ENCODE measurements around the gene TTC27.
"Not testable (repeated sequence)": the region's sequence is repeated elsewhere in the genome, so short reads cannot be mapped to it uniquely, and the experiment has no call there.

Gene TTC27

DNA sequence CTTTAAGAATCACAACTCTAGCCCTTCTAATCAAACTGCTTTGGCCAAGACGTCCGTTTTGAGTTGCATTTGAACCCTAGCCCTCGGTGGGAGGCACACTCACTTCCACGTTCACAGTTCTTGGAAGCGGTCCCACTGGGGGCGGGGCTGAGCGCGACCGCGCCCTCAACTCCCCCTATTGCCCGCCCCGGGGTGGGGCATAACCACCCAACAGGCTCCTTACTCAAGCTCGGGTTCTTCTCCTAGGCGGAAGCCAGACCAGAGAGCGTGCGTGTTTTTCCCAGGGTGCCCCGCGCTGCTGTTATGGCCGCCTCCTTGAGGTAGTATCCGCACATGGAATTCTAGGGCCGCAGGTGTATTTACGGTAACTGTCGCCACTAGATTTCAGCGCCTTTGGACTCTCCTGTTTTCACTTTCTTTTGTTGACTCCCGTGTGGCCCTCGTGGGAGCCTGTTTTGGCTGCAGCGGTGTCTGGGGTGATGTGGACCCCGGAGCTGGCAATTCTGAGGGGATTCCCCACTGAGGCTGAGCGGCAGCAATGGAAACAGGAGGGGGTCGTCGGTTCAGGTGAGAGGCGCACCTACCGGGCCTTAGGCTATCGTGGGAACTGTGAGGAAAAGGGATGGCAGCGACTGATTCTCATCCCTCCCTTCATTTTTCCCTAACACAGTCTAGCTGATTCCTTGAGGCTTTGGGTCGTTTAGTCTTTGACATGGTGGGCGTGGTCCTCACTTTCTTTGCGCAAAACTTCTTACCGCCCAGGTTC is at the start of gene TTC27:
TTC27 (plus strand) TSS at position 237 of the 766 bp plus-strand sequence; CDS start at position 480, 243 bp downstream.
- peak; percentile 94 for DNase-seq (ENCODE audit: low read depth)

DNA sequence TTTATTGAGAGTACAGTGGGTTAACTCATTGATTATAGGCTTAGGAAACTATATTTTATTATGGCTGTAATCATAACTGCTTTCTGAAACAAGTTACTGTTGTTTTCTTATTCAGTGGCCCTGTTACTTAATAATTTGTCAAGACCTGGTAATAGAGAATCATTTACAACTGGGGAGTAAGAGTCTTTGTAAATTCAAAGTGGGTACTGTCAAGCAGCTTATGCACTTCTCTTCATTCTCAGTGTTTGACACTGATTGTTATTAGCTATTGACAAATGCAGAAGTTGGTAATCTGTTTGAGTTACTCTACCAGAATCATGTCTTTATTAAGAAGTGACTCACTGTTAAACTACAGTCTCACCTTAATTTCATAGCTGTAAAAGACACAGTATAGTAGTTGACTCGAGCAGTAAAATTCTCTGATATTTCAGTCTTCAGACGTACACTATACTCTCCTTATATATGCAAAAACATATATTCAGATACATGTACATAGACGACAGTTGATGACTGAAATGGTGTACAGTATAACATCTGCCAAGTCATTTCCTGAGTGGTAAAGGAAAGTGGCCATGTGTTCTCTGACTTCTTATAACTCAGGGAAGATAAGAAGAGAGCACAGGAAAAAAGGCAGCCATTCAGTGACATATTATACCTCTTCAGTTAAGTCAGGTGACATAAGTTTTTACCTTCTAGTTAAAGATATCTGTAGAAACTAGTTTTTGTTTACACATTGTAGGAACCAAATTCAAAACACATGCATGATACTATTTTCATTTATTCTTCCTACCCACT is 36.0 kb upstream of the TTC27 start:
- no peak for DNase-seq (ENCODE audit: low read depth)

DNA sequence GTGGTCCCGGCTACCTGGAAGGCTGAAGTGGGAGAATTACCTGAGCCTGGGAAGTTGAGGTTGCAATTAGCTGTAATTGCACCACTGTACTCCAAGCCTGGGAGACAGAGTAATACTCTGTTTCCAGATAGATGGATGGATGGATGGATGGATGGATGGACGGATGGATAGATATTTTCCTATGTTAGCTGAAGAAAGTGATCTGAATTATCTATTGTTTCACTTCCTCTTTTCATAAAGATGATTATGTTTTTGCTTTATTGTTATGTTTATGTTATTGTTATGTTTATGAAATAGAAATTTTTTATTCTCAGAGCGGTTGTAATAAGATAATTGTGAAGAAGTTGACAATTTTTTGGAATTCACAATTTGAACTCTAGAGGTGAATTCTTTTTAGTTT is 33.3 kb upstream of the TTC27 start:
- no peak for DNase-seq (ENCODE audit: low read depth)

DNA sequence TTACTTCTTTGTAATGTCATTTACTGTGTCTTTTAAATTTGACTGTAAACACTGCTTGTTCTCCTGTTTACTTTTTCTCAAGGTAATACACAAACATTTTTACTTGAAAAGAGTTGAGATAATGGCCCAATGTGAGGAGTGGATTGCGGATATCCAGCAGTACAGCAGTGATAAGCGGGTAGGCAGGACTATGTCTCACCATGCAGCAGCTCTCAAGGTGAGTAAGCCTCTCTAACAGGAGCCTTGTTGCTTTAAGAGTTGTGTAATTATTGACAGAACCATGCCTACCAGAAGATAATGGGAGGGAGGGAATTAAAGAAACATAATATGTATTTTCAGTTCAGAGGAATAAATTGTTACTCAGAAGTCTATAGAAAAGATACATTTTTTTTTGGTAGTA is 16.5 kb upstream of the TTC27 start:
- no peak for DNase-seq (ENCODE audit: low read depth)

DNA sequence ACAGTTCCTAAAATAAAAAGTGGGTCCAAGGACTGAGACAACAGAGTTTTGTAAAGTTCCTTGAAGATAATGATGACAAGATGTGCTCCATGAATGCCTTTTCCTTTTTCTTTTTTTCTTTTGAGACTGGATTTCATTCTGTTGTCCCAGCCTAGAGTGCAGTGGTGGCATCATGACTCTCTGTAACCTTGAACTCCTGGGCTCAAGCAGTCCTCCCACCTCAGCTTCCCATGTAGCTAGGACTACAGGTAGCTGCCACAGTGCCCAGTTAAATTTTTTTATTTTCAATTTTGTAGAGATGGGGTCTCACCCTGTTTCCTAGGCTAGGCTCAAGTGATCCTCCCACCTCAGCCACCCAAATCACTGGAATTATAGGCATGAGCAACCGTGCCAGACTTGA is 16.1 kb upstream of the TTC27 start:
- DNase-seq (ENCODE audit: low read depth): no peak

DNA sequence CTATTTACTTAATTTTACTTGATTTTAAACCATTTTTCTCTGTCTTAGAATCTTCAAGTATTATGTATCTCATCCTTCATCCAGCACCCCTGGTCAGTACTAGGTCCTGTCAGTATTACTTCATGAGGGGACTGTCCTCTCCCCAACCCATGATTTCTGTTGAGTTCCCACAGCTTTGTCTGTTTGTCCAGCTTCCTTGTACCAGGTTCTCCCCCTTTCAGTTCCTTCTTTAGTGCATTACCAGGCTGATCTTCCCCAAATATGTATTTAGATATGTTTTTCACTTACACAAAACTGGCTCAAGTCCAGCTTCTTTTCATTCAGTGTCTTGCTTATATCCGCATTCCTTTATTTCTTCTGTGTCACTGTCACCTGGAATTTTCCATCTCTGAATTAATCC is 13.8 kb upstream of the TTC27 start:
- DNase-seq (ENCODE audit: low read depth): no peak

DNA sequence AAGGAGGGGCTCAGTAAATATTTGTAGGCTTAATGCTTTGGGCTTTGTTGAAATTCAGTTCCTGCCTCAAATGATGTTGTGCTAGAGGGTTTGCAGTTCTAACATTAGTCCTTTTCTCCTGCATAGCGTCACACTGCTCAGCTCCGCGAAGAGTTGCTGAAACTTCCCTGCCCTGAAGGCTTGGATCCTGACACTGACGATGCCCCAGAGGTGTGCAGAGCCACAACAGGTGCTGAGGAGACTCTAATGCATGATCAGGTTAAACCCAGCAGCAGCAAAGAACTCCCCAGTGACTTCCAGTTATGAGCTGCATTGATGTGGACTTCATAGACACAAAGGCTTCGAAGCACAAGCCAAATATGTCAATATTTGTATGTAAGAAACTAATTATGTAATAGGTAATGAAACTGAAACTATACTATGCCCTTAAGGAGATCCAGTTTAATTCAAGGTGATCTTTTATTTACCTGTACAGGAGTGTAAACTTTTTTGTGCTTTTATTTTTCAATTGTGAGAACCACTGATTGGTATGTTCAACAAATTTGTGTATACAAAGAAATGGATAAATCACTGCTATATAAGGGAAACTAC is 10.2 kb upstream of the TTC27 start:
- no peak for DNase-seq (ENCODE audit: low read depth)

DNA sequence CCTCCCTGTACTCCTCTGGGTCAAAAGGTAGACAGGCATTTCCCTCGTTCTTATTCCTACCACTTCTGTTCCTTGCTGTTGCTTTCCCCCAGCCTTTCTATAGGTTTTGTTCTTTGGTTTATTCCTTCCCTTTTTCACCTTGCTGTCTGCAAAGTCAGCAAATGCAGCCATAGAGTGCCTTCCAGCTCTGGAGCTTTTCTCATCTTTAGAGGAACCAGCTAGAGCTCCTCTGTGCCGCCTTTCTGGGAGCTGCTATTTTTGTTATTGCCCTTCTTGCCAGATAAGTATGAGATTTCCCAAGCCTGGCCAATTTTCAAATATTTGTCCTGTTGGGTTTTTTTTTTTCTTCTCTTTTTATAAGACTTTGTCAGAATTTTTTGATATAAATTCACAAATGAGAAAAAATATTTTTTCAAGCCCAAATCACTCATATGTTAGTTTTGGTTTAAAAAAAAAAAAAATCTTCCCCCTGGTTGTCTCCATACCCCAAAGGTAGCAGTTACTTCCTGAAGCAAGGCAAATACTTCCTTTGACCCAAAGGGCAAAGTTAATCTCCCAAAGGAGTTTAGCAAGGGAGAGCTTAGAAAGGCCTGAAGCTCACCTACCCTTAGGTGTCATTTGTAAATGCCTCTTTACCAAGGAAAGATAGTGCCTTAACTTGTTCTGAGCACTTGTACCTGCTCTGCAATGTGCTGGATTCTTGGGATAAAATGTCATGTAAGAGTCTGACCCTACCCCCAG is 5.1 kb upstream of the TTC27 start:
- no peak for DNase-seq (ENCODE audit: low read depth)

DNA sequence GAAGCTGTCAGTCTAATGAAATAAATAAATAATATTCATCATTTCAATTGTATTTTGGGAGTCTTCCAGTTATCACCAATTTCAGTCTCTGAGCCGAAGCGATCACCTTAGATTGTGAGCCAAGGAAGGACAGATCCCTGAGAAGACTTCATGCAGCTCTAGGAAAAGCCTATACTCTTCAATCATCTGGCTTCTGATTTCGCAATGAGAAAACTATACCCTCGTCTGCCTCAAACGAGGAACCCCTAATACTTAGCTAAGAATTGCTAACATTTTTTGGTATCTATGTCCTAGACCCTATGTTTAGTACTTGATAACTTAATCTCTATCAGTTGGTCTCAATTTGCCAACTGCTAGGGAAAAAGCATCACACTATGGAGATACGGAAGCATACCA is 4.5 kb upstream of the TTC27 start:
- no peak for DNase-seq (ENCODE audit: low read depth)

DNA sequence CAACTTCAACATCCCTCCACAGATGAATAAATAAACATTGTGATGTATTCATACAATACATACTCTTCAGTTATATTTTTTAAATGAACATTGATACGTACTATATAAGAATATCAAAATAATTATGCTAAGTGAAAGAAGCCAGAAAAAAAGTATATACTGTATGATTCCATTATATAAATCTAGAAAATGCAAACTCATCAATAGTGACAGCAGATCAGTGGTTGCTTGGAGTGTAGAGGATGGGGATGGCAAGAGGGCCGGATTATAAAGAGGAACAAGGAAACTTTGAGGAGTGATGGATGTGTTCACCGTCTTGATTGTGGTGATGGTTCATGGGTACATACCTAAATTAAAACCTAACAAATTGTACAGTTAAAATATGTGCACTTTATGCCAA is 3.0 kb upstream of the TTC27 start:
- no peak for DNase-seq (ENCODE audit: low read depth)

DNA sequence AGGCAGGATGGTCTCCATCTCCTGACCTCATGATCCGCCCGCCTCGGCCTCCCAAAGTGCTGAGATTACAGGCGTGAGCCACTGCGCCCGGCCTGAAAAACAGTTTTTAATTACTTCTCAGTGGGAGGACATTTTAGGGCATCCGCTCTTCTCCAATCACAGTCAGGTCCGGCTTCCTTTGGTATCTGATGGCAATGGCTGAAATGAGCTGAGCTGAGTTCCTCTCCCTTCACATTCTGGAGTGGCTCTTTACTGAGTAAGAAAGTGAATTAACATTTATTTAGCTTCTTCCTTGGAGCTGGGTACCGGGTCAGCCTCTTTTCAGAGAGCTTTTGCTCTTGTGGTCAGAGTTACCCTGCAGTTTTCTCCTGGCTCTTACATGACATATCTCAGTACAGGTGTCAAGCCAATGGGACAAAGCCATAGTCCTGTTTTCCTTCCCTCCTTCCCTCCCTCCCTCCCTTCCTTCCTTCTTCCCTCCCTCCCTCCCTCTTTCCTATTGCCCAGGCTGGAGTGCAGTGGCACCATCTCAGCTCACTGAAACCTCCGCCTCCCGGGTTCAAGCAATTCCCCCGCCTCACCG is 1.1 kb upstream of the TTC27 start:
- DNase-seq (ENCODE audit: low read depth): no peak

DNA sequence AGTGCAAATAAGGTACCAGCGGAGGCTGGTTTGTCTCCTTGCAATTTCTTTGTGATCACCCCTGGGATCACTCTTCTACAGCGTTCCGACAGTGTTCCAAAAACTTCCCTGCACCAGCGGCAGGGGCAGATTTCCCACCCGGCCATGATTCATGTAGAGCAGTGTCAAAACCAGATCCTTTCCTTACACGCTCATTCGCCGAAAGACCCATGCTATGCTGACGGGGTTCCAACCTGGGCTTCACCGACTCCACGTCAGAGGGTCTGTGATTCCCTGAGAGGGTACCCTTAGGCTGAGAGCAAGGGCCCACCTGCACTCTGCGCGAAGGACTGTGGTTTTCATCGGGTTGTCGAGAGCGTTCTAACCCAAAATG is 423 bp upstream of the TTC27 start:
- no peak for DNase-seq (ENCODE audit: low read depth)

DNA sequence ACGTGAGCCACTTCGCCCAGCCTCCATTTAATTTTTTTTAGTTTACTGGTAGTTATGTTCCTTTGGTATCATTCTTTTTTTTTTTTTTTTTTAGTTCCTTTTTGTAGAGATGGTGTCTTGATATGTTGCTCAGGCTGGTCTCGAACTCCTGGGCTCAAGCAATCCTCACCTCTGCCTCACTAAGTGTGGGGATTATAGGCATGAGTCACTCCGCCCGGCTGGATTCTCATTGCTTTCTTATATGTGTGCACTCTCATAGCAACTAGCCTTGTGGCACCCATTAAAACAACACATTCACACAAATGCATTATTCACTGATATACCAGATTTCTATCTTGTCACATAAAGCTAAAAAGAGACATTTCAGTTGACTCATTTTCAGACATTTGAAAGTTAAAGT is 4.2 kb downstream of the TTC27 start:
- DNase-seq (ENCODE audit: low read depth): peak; percentile 35

DNA sequence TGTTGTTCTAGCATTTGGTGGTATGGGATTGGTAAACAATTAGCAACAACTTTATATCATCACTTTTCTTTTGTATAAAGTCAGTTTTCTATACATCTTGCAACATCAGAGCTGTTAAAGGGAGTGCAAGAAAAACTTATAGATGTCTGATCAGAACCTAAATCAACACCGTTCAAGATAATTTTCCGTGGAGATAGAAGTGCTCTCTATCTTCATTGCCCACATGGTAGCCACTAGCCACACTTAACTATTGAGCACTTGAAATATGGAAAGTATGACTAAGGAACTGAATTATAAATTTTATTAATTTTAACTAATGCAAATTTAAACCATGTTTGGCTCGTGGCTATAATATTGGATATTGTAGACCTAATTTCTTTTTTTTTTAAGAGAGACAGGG is 5.2 kb downstream of the TTC27 start:
- no peak for DNase-seq (ENCODE audit: low read depth)

DNA sequence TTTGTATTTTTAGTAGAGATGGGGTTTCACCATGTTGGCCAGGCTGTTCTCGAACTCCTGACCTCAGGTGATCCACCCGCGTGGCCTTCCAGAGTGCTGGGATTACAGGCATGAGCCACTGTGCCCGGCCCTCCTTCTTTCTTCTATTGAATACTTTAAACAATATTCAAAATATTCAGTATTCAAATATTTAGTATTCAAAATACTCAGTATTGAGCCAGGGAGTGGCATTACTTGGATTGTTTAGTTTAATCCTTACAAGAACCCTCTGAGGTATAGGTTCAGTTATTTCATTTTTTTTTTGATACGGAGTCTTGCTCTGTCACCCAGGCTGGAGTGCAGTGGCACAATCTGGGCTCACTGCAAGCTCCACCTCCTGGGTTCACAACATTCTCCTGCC is 10.7 kb downstream of the TTC27 start:
- not testable (repeated sequence) for DNase-seq (ENCODE audit: low read depth)

DNA sequence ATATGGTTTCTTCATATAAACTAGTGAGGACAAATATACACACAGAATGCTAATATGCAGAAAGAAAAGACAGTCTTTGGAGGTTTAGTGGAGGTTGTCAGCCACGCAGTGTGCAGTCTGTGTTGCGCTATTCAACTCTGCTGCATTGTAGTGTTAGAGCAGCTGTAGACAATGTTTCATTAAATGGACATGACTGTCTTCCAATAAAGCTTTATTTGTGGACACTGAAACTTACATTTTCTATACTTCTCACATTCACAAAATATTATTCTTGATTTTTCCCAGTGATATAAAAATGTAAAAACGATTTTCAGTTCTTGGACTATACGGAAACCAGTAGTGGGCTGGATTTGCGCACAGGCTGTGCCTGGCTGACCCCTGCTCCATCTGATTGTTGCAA is 13.3 kb downstream of the TTC27 start:
- DNase-seq (ENCODE audit: low read depth): no peak

DNA sequence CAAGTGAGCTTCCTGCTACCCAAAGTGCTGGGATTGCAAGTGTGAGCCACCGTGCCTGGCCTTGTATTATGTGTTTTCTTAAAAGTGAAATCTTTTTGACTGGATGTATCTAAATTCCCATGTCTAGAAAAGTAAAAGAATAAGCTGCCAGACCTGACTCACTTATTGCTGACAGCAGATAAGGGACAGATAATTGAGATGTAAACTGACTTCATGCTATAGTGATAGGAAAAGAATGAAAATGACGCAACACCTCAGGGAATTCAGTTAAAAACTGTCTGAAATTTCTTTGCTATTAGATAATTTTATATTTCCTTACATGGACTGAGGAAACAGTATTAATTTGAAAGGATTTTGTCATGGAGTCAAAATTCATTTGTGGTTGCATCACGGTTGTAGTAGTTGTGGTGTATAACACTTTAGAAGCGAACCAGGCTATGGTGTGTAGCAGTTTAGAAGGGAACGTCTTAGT is 19.4 kb downstream of the TTC27 start:
- no peak for DNase-seq (ENCODE audit: low read depth)

DNA sequence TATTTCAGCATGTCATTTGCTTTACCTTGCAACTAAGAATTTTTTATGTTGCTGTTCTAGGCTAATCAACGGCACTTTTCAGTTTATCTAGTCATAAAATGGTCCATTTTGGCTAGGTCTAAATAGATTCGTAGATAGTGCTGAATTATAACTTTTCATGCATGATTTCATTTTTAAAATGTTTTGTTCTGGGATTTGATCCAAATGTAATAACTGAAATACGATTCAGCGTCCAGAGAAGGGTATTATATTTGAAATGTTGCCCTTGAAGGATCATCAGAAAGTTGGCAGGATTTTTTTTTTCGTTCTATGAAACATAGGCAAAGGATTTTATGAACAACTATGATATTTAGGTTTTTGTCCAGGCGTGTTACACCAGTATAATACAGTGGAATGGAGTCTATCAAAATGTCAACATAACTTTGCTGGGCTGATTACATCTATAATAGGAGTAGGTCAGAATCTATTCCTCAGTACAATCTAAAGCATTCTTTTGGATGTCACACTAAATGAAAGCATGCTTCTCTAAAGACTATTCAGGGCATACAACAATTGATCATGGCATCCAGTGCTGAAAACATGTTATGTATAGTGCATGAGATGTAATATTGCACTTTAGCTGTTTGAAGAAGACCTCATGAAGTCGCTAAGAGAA is 24.8 kb downstream of the TTC27 start:
- DNase-seq (ENCODE audit: low read depth): no peak

DNA sequence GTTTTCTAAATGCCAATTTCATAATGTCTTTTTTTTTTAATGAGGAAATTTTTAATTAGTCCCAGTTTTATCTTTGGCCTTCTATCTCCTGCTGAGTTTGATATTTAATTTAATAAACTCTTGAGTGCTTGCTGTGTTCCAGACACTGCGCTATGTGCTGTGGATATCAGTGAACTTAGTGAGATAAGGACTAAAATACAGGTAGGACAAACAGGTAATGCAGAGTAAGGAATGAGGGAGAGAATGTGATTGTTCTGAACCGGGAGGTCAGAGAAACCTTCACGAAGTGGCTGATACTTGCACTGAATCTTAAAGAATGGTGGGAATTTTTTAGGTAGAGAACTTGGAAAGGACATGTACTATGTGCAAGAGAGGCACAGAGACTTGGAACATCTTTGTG is 28.2 kb downstream of the TTC27 start:
- no peak for DNase-seq (ENCODE audit: low read depth)

DNA sequence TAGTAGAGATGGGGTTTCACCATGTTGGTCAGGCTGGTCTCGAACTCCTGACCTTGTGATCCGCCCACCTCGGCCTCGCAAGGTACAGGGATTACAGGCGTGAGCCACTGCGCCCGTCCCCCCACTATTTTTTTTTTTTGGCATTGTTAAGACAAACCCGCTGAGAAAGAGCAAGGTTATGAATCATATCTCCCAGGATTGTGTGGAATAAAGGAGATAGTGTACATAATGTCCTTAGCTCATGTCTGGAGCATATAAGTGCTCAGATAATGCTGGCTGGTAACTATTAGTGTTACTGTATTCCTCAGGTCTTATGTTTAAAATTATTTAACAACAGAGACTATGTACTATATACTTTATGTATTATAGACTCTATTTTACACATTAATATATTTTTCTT is 36.0 kb downstream of the TTC27 start:
- DNase-seq (ENCODE audit: low read depth): no peak

DNA sequence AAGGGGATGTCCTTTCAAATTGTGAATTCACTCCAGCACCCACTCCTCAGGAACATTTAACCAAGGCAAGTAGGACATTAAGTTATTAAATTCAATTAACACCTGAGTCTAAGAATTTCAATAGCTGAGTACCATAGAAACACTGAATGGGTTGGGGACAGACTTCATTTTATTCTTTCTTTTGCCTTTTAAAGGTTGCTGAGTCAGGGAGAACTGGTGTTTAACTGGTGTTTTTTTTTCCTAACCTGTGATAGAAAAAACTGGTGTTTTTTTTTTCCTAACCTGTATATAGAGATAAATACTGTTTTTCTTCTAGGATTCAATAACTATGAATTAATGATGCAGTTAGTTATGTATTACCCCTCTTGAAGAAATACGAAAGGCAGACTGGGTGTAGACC is 38.9 kb downstream of the TTC27 start:
- DNase-seq (ENCODE audit: low read depth): no peak

DNA sequence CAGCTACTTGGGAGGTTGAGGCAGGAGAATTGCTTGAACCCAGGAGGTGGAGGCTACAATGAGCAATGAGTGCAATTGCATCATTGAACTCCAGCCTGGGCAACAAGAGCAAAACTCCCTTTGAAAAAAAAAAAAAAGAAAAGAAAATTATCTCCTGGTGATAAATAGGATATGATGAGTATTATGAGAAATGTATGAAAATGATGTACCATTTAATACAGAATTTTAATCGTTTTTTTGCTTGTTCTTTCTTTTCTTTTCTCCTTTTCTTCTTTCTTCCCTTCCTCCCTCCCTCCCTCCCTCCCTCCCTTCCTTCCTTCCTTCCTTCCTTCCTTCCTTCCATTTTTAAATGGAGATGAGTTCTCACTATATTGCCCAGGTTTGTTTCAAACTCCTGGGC is 40.4 kb downstream of the TTC27 start:
- DNase-seq (ENCODE audit: low read depth): no peak

All from activated T-cell treated with anti-CD3 and anti-CD28 coated beads for 48 hours (primary cell).